WTC11 (cell line): ENCODE data around the gene UCHL3. TPM values are rescaled to one million over a fixed set of nuclear protein-coding genes. Genes with fewer than 3 reads are reported as not detected.

ENCODE experiments used
- CDX4 ChIP-seq: fragments of 250-450 bp; sonication (Bioruptor Pico); IDR thresholded peaks from 2 replicates; pipeline ENCODE4 v1.9.0; 2021; ENCODE audit warnings: moderate library complexity, mild to moderate bottlenecking, inconsistent platforms, borderline replicate concordance
- CREB1 ChIP-seq: sonication (generic); formaldehyde crosslinking; IDR thresholded peaks from 2 replicates; pipeline ENCODE4 v1.8.0; 2023; ENCODE audit warnings: mild to moderate bottlenecking, missing genetic modification reagents
- CTCF ChIP-seq: fragments of 200-600 bp; IDR thresholded peaks from 2 replicates; pipeline ENCODE4 v1.8.0; 2022; ENCODE audit warnings: antibody characterized with exemption
- ELF4 ChIP-seq: sonication (generic); formaldehyde crosslinking; IDR thresholded peaks from 2 replicates; pipeline ENCODE4 v1.8.1; 2022; ENCODE audit warnings: low read depth, mild to moderate bottlenecking, moderate library complexity, missing genetic modification reagents
- ESRRA ChIP-seq: sonication (generic); formaldehyde crosslinking; IDR thresholded peaks from 2 replicates; pipeline ENCODE4 v1.8.1; 2022; ENCODE audit warnings: mild to moderate bottlenecking, missing genetic modification reagents, borderline replicate concordance
- ETV6 ChIP-seq: sonication (generic); formaldehyde crosslinking; IDR thresholded peaks from 2 replicates; pipeline ENCODE4 v1.8.1; 2022; ENCODE audit warnings: mild to moderate bottlenecking, missing genetic modification reagents
- FOXP1 ChIP-seq: sonication (generic); formaldehyde crosslinking; IDR thresholded peaks from 2 replicates; pipeline ENCODE4 v1.8.0; 2022; ENCODE audit warnings: missing genetic modification reagents, mild to moderate bottlenecking, moderate library complexity, borderline replicate concordance
- GTF2I ChIP-seq: fragments of 250-450 bp; sonication (Bioruptor Pico); conservative IDR thresholded peaks from 2 replicates; pipeline ENCODE4 v1.4.0; 2021; ENCODE audit warnings: mild to moderate bottlenecking
- IRF2 ChIP-seq: sonication (generic); formaldehyde crosslinking; IDR thresholded peaks from 2 replicates; pipeline ENCODE4 v1.8.0; 2022; ENCODE audit warnings: low read depth, missing genetic modification reagents, borderline replicate concordance
- MLX ChIP-seq: sonication (generic); formaldehyde crosslinking; IDR thresholded peaks from 2 replicates; pipeline ENCODE4 v1.8.1; 2023; ENCODE audit warnings: mild to moderate bottlenecking, missing genetic modification reagents, moderate library complexity
- NFYB ChIP-seq: sonication (generic); formaldehyde crosslinking; conservative IDR thresholded peaks from 2 replicates; pipeline ENCODE4 v1.8.0; 2022; ENCODE audit warnings: low read depth, missing genetic modification reagents
- PRRX2 ChIP-seq: fragments of 250-450 bp; sonication (Bioruptor Pico); IDR thresholded peaks from 2 replicates; pipeline ENCODE4 v1.8.0; 2021; ENCODE audit warnings: mild to moderate bottlenecking
- SMAD4 ChIP-seq: sonication (generic); formaldehyde crosslinking; IDR thresholded peaks from 2 replicates; pipeline ENCODE4 v1.8.0; 2022; ENCODE audit warnings: mild to moderate bottlenecking, missing genetic modification reagents
- SP1 ChIP-seq: sonication (generic); formaldehyde crosslinking; conservative IDR thresholded peaks from 2 replicates; pipeline ENCODE4 v1.8.1; 2022; ENCODE audit warnings: missing genetic modification reagents
- TEAD4 ChIP-seq: sonication (generic); formaldehyde crosslinking; IDR thresholded peaks from 2 replicates; pipeline ENCODE4 v1.8.0; 2022; ENCODE audit warnings: mild to moderate bottlenecking, missing genetic modification reagents
- TP53 ChIP-seq: sonication (generic); formaldehyde crosslinking; IDR thresholded peaks from 2 replicates; pipeline ENCODE4 v1.8.1; 2023; ENCODE audit warnings: mild to moderate bottlenecking, missing genetic modification reagents
- USF2 ChIP-seq: sonication (generic); formaldehyde crosslinking; IDR thresholded peaks from 2 replicates; pipeline ENCODE4 v1.8.1; 2023; ENCODE audit warnings: mild to moderate bottlenecking, missing genetic modification reagents, moderate library complexity
- ZBTB21 ChIP-seq: sonication (generic); formaldehyde crosslinking; IDR thresholded peaks from 2 replicates; pipeline ENCODE4 v1.8.1; 2023; ENCODE audit warnings: mild to moderate bottlenecking, missing genetic modification reagents, borderline replicate concordance
- ZBTB43 ChIP-seq: sonication (generic); formaldehyde crosslinking; IDR thresholded peaks from 2 replicates; pipeline ENCODE4 v1.8.1; 2023; ENCODE audit warnings: mild to moderate bottlenecking, missing genetic modification reagents
- ZMAT4 ChIP-seq: fragments of 250-450 bp; sonication (Bioruptor Pico); IDR thresholded peaks from 2 replicates; pipeline ENCODE4 v1.9.0; 2021; ENCODE audit warnings: mild to moderate bottlenecking
- ZNF219 ChIP-seq: sonication (generic); formaldehyde crosslinking; IDR thresholded peaks from 2 replicates; pipeline ENCODE4 v1.8.0; 2023; ENCODE audit warnings: missing genetic modification reagents, mild to moderate bottlenecking, borderline replicate concordance
- ZNF416 ChIP-seq: fragments of 250-450 bp; sonication (Bioruptor Pico); IDR thresholded peaks from 2 replicates; pipeline ENCODE4 v1.9.0; 2021; ENCODE audit warnings: mild to moderate bottlenecking, inconsistent platforms
- ZNF425 ChIP-seq: fragments of 250-450 bp; sonication (Bioruptor Pico); conservative IDR thresholded peaks from 2 replicates; pipeline ENCODE4 v1.9.0; 2021; ENCODE audit warnings: mild to moderate bottlenecking
- total RNA-seq: library from RNA; stranded (reverse); gene quantifications from 3 replicates; pipeline ENCODE4 v1.2.3, GENCODE V29; 2021

The UCHL3 gene
- total RNA-seq, 1 experiment from 2014 or later, result 46.9 TPM

- TF ChIP-seq ZBTB21 (CRISPR knock-in tag), result peak; percentile 76; the same call in 1 of the 2 replicates
- TF ChIP-seq CREB1 (CRISPR knock-in tag), result 0 out of 2 replicates have a peak, but pooled peaks have one; percentile 55
- no peak; the same call in 1 of the 2 replicates for TF ChIP-seq ESRRA
- no peak for TF ChIP-seq MLX
- TF ChIP-seq ELF4 (CRISPR knock-in tag), result 0 out of 2 replicates have a peak, but pooled peaks have one; percentile 15
- no peak for TF ChIP-seq ZNF416
- TF ChIP-seq USF2 (CRISPR knock-in tag), result 0 out of 2 replicates have a peak, but pooled peaks have one; percentile 10
- TF ChIP-seq ZBTB43 (CRISPR knock-in tag), result peak; percentile 34; the same call in 1 of the 2 replicates
- no peak for TF ChIP-seq SMAD4 (CRISPR knock-in tag)
- no peak for TF ChIP-seq NFYB (CRISPR knock-in tag)
- no peak for TF ChIP-seq CDX4 (CRISPR knock-in tag)
- no peak for TF ChIP-seq ZMAT4 (CRISPR knock-in tag)
- TF ChIP-seq TEAD4, result no peak
- no peak for TF ChIP-seq GTF2I (CRISPR knock-in tag)
- no peak for TF ChIP-seq ZNF219 (CRISPR knock-in tag)
- TF ChIP-seq ETV6 (CRISPR knock-in tag), result no peak; the same call in 1 of the 2 replicates
- TF ChIP-seq CTCF, result peak; percentile 27; the same call in 1 of the 2 replicates
- TF ChIP-seq ZNF425 (CRISPR knock-in tag), result no peak
- no peak for TF ChIP-seq FOXP1 (CRISPR knock-in tag)
- no peak for TF ChIP-seq IRF2 (CRISPR knock-in tag)
- TF ChIP-seq SP1 (CRISPR knock-in tag), result peak; percentile 76
- TF ChIP-seq TP53, result 0 out of 2 replicates have a peak, but pooled peaks have one; percentile 19
- TF ChIP-seq PRRX2 (CRISPR knock-in tag), result no peak
Measured at GRCh38 chr13:75537401-75538365, 11.9 kb upstream of the UCHL3 start, which contains the start of gene COMMD6 (continued).
